Measurements from ENCODE around the gene COMMD3. TPM values are rescaled to one million over a fixed set of nuclear protein-coding genes. Genes with fewer than 3 reads are reported as not detected.

COMMD3 gene
- total and polyA plus RNA-seq, 9 of the 15 experiments (the other 6 are each of a cell fraction or from before 2014, with no cell fraction given): 50.7 to 217 (median 80.1) TPM

GRCh38 chr10:22315455-22316285 lies 518 bp upstream of the COMMD3 start:
- H3K27ac ChIP-seq (ENCODE audit: extremely low read depth, low read depth, low read length): peak overlapping the region; percentile 95
- H3K79me2 ChIP-seq (ENCODE audit: control insufficient read depth, insufficient read depth, low read length): peaks cover 53% of the 10 kb centered on the region
- POLR2A ChIA-PET: interaction anchor here (0.6 to 3.0 kb wide), 17 partner anchors 9 to 1109 kb away, joined by 3 to 25 read pairs (median 3); partner anchors contain the start of gene DNAJC1
- TF ChIP-seq ARID4B (CRISPR knock-in tag; IDR thresholded peaks at IDR 0.05) (no peak), KDM5B (IDR thresholded peaks at IDR 0.05; ENCODE audit: insufficient replicate concordance, low read depth, low read length) (peak; percentile 79), PHF21A (IDR thresholded peaks at IDR 0.05; ENCODE audit: borderline replicate concordance, low read depth) (no peak), ZBTB40 (IDR thresholded peaks at IDR 0.05) (peak; percentile 52; the same call in 1 of the 2 replicates), ZBTB40 (CRISPR knock-in tag; IDR thresholded peaks at IDR 0.05) (no peak), SP1 (CRISPR knock-in tag; IDR thresholded peaks at IDR 0.05) (no peak), ZNF217 (CRISPR knock-in tag; IDR thresholded peaks at IDR 0.05) (no peak)

More at GRCh38 chr10:22315455-22316285, 518 bp upstream of the COMMD3 start:
- in situ Hi-C loops (cut with MboI): no loop called here
- FAIRE-seq (no peak), DNase-seq (ENCODE audit: extremely low read depth in 1 of 4, low spot score in 3 of 4) (peak in 3 of 4 experiments; percentile 20 to 81 (median 21)), ATAC-seq (peak; percentile 48)
- Histone ChIP-seq H3K4me2 (ENCODE audit: insufficient read depth, low read length) (peak overlapping the region; percentile 97), H3K4me1 (replicated peaks in 1 of 2; ENCODE audit: control insufficient read depth in 2 of 2, insufficient read depth in 2 of 2, low read length in 2 of 2) (peaks cover 11% of the 10 kb centered on the region in 2 experiments; a peak in 3 of 5 replicates), H4K20me1 (replicated peaks; ENCODE audit: control insufficient read depth, insufficient read depth, low read length) (no peaks in the 10 kb centered on the region), H3K4me3 (peak overlapping the region; percentile 77), H3K36me3 (ENCODE audit: control insufficient read depth, insufficient read depth, low read length) (no peaks in the 10 kb centered on the region; the same call in 2 of the 3 replicates), H3K27me3 (ENCODE audit: control insufficient read depth in 2 of 2, insufficient read depth in 2 of 2, low read length in 2 of 2) (no peaks in the 10 kb centered on the region), H3K9ac (ENCODE audit: insufficient read depth in 1 of 2, low read depth in 2 of 2, low read length in 2 of 2) (peak overlapping the region; percentile 84 to 90), H3K9me1 (ENCODE audit: control insufficient read depth, insufficient read depth, low read length) (no peaks in the 10 kb centered on the region), H3K9me3 (replicated peaks; ENCODE audit: control insufficient read depth, insufficient read depth, low read depth, low read length) (no peaks in the 10 kb centered on the region), H2AFZ (ENCODE audit: low read depth, low read length) (peak overlapping the region; percentile 93)
- intact Hi-C loops (cut with micrococcal nuclease): loop anchor here (2.0 to 10.0 kb wide), 4 partner anchors 75 to 788 kb away; partner anchors contain the start of gene SKIDA1
- CTCF ChIA-PET (ENCODE audit: low intra/inter-chr PET ratio): no interaction called here
- under 1% methylated on average over 49 of the region's 53 CpGs for WGBS (ENCODE audit: insufficient coverage, low coverage, missing lambda C conversion rate)
- no TSS peak for BruUV-seq (replicated peaks)

Measured in K562 (cell line).